ENCODE results near the gene GMDS.

DNA sequence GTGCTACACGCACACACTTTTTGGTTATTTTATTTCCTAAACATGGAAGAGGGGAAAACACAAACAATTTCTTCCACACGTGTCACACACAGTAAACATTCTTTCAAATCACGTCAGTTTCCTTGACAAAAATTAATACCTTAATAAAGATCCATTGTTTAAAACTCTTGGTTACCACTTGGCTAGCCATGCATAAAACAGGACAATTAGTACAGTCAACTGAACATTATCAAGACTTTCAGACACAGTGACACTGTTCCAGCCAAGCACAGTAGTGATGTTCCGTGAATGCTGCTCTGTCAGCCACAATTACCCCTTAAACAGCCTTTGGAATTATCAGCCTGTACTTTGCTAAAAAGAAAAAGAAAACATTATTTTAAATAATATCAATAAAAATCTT lies 50.8 kb downstream of the GMDS start:
- TF ChIP-seq EZH2 (IDR thresholded peaks at IDR 0.05; ENCODE audit: borderline replicate concordance, low read length) = no peak
- TF ChIP-seq, protein P1, sequence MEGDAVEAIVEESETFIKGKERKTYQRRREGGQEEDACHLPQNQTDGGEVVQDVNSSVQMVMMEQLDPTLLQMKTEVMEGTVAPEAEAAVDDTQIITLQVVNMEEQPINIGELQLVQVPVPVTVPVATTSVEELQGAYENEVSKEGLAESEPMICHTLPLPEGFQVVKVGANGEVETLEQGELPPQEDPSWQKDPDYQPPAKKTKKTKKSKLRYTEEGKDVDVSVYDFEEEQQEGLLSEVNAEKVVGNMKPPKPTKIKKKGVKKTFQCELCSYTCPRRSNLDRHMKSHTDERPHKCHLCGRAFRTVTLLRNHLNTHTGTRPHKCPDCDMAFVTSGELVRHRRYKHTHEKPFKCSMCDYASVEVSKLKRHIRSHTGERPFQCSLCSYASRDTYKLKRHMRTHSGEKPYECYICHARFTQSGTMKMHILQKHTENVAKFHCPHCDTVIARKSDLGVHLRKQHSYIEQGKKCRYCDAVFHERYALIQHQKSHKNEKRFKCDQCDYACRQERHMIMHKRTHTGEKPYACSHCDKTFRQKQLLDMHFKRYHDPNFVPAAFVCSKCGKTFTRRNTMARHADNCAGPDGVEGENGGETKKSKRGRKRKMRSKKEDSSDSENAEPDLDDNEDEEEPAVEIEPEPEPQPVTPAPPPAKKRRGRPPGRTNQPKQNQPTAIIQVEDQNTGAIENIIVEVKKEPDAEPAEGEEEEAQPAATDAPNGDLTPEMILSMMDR (conservative IDR thresholded peaks at IDR 0.05 in 1 of 2, IDR thresholded peaks at IDR 0.05 in 1 of 2; ENCODE audit: extremely low read depth in 1 of 2, insufficient read depth in 1 of 2, low read depth in 1 of 2, low read length in 2 of 2) = no peak
